K562 treated with DMSO at 1 percent for 24 hours (cell line): ENCODE data around the gene TREM2. TPM values are rescaled to one million over a fixed set of nuclear protein-coding genes. Genes with fewer than 3 reads are reported as not detected.

ENCODE experiments used
- total RNA-seq: library from RNA; unstranded; fragments of 300-600 nt; gene quantifications from 2 replicates; pipeline ENCODE4 v1.2.3, GENCODE V29; 2022; ENCODE audit warnings: low read depth; ENCODE audit not compliant: insufficient read depth

Gene TREM2
- total RNA-seq = not detected in 2 replicates

DNA sequence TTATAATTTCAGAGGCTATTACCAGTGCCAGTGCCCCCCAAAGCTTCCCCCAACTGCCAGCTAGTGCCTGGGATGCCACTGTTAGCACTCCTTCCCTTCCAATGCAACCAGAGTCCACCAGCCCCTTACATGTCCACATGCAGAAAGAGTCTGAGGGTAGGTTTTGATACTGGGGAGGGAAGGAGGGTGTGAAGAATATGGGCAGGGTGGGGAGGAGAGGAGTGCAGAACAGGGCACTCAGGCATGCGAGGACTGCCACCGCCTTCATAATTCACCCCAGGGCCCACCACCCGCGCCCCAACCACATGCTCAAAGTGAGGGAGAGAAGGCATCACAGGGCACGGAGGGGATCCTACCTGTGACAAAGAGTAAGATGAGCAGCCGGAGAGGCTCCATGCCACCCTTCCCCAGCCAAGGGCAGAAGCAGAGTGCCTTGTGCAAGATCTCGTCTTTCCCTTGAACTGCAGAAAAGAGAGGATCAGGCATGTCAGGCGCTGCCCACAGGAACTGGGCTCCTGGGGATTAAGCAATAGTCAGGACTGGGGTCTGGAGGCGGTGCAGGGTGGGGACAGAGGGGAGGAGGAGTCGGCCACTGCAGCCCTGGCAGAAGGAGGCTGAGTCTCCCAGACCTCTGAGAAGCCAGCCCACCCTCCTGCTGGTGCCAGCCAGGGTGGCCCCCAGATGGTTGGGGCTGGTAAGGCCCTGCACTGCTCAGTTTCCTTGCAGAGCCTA lies at the start of gene TREM2:
TREM2 (minus strand) TSS at position 430 of the 732 bp plus-strand sequence; CDS start at position 396, 34 bp downstream.

DNA sequence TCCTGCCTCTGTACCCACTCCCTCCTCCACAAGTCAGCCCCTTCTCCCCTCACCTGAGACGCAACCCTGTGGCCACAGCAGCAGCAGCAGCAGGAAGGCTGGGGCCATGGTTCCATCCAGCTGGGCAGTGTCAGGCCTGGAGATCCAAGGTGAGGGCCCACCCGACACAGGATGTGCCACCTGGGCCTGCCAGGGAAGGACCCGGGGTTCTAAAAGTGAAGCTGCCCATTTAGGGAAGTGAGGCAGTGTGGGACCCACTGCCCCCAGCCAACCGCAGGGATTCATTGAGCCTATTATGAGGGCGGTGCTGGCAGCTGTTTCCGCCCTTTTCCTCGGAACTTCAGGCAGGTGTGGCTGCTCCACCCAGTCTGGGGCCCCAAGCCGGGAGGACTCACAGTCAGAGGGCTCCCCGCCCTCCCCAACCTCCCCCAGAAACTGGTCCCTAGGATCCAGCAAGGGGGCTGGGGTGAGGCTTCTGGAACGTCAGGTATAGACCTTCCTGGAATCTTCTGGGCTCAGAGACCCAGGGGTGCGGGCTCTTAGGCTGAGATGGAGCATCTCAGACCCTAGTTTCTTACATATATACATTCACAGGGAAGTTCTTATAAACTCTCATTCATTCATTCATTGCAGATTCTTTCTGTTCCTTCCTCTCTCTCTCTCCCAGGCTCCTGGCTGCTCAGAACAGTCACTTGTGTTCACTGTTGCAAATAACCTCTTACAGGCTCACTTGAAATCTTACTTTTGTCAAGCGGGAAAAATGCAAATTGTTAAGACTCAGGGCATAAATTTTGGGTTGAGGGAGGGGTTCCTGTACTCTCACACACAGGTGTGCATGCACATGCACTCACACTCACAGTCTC lies 38.2 kb upstream of the TREM2 start, which contains the start of gene TREML2:
TREML2 (minus strand) TSS at position 249 of the 863 bp plus-strand sequence; CDS start at position 108, 141 bp downstream.

DNA sequence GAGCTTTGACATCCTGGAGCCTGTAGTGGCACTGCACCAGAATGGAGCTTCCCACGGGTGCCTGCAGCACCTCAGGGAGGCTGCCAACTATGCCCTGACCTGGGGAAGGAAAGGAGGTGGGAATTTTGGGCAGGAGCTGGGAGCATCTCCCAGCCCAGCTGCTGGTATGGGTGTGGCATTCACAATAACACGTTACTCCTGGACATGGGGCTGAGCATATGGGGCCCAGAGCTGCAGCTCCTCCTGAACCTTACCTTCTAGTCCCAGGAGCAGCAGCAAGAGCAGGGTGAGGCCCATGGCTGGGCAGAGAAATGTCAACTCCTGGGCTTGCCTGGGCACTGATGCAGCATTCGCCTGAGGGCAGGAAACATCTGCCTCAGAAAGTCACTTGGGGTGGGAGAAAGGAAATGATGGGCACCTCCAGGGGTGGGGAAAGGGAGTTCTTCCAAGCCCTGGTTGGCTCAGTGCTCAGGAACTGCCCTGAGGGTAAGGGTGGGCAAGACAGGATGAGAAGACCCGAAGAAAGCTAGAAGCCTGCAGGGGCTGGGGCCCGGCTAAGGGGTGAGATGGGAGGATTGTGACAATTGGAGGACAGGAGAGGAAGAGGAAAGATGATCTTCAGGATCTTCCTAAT lies 8.8 kb downstream of the TREM2 start, which contains the start of gene TREML1:
TREML1 (minus strand) TSS at position 356 of the 634 bp plus-strand sequence; CDS start at position 297, 59 bp downstream.

Other genes starting within 250 kb of the TREM2 start
- 1.8 and 1.9 TPM in 2 replicates for gene UNC5CL, start 123.9 kb downstream of the TREM2 start, total RNA-seq
- not detected in 2 replicates for gene TSPO2, start 120.6 kb downstream of the TREM2 start, total RNA-seq
- not detected in 2 replicates for gene APOBEC2, start 109.9 kb downstream of the TREM2 start, total RNA-seq
- 25.2 and 26.1 TPM in 2 replicates for gene OARD1, start 90.8 kb downstream of the TREM2 start, total RNA-seq
- 14.2 and 20.0 TPM in 2 replicates for gene NFYA, start 90.1 kb downstream of the TREM2 start, total RNA-seq
- not detected in 2 replicates for gene TREML1, start 8.8 kb downstream of the TREM2 start, total RNA-seq
- 1.9 TPM in 2 replicates for gene TREML2, start 38.0 kb upstream of the TREM2 start, total RNA-seq
- gene TREML4, start 65.2 kb upstream of the TREM2 start, total RNA-seq = not detected in 2 replicates
- not detected in 2 replicates for gene TREM1, start 123.6 kb upstream of the TREM2 start, total RNA-seq
- gene NCR2, start 172.5 kb upstream of the TREM2 start, total RNA-seq = not detected in 2 replicates